Measurements from ENCODE around the gene PLCB1.

GRCh38 chr20:8749986-8750385 lies 617.9 kb downstream of the PLCB1 start:
- TF ChIP-seq MAX (IDR thresholded peaks at IDR 0.05; ENCODE audit: low read depth, low read length) = no peak
- TF ChIP-seq CTCF (IDR thresholded peaks at IDR 0.05; ENCODE audit: low read depth, low read length) = no peak
